Umbilical cord (tissue), 2 donors: ENCODE data around the gene RC3H2. TPM values are rescaled to one million over a fixed set of nuclear protein-coding genes. Genes with fewer than 3 reads are reported as not detected.

ENCODE experiments used
- DNase-seq: peaks from one replicate; pipeline ENCODE4 v3.0.0-alpha.2; 2015; ENCODE audit warnings: low spot score
- total RNA-seq: library from RNA; depleted of rRNA; stranded (reverse); fragments of >200 nt; gene quantifications from one replicate; pipeline ENCODE4 v1.2.3, GENCODE V29; 2014; ENCODE audit warnings: low replicate concordance; ENCODE audit not compliant: insufficient read depth

Gene RC3H2
- total RNA-seq: 44.1 TPM

GRCh38 chr9:122904823-122905710, at the start of gene RC3H2:
TSS of gene RC3H2 (minus strand) at chr9:122905359. CDS start at chr9:122897509, 7,850 bp downstream.
- DNase-seq: peak; percentile 100

- DNase-seq: no peak
Measured at GRCh38 chr9:122954253-122954691, 49.1 kb upstream of the RC3H2 start.

DNA sequence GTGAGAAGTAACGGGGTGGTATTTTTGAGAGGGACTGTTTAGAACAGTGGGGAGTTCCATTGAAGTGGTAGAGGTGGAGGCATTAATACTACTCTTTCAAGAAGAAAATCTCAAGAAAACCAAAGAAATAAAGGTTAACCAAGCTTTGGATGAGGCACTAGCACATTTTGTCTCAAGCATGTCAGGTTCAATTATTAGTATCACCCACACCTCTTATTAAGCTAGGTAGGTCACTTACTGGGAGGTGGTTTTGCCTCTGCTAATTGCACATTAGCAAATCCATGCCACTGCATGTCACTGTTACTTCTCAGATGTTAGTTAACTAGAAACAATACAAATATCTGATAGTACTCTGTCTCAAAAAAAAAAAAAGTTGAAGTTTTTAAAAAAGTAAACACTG, 45.9 kb upstream of the RC3H2 start:
- DNase-seq: no peak

GRCh38 chr9:122950263-122950662, 45.1 kb upstream of the RC3H2 start:
- DNase-seq: no peak

DNA sequence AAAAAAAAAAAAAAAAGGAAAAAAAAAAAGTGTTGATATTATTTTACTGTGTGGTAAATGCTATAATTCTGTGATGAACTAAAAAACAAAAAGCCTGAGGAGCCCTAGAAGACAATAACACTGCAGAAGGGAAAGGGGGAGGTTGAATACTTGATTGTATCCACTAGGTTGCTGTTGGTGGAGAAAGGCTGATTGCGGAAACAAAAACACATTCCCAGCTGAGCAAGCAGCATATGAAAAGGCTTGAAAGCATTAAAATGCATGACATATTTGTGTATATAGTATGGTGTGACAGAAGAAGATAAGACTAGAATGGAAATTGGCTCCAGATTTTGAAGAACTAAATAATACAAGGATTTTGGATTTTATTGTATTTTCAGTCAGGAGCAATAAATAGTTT, 44.5 kb upstream of the RC3H2 start:
- no peak for DNase-seq

GRCh38 chr9:122948313-122948712, 43.2 kb upstream of the RC3H2 start:
- no peak for DNase-seq

DNA sequence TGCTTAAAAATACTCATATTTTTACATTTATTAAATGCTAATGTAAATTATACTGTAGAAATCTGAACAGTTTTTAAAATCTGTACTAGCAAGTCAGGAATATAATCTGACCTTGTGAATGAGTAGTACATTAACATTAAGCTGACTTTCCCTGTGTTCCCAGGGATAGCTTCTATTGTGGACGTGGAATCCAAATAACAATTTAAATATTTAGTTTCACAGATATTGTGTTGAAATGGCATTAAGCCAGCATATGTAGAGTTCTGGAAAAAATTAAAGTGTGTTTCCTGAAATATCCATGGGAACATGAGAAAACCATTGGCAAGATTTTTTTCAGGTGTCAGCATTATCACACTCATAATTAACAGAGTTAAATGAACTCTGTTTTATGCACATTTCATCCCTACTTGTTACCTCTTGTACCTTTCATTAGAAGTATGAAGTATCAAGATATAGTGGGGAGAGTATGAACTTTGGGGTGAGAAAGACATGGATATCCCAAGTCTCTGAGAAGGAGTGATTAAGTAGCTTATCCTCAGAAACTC, 41.4 kb upstream of the RC3H2 start:
- DNase-seq: no peak

DNA sequence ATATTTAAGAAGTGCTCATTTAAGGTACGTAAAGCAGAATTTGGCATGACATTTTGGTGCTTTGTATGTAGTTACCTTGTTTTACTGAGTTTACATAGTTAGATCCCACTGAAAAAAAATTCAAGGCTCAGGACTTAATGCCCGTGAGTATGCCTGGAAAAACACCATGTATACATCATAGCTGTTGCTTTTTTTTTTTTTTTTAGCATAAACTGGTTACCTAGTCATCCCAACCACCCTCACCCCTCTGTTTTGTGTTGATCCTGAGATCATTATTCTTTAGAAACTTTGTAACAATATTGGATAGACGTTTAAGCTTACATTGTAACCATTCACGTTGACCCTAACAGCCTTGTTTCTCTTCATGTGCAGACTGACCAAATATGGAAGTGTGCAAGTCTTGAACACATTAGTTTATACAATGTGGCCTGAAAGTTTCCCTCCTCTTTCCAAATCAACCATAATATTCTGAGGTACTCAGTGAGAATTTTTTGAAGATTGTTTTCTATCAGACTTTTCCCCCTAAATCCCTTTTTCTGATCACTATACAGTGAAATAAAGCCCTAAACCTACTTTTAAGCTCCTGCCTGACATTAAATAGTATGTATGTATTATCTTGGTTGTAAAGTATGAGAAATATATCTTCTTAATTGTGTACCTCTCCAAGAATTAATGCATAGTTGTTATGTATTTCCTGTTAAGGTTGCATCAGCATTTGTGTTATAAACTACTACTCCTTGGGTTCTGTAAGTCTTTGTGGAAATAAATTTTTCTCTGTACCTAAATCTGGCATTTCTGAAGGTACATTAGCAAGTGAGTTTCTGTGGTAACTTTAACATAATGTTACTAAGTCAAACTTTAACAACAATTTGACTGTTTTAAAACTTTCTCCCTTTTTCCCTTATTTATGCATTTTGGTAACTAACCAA, 40.1 kb upstream of the RC3H2 start:
- DNase-seq: no peak

DNA sequence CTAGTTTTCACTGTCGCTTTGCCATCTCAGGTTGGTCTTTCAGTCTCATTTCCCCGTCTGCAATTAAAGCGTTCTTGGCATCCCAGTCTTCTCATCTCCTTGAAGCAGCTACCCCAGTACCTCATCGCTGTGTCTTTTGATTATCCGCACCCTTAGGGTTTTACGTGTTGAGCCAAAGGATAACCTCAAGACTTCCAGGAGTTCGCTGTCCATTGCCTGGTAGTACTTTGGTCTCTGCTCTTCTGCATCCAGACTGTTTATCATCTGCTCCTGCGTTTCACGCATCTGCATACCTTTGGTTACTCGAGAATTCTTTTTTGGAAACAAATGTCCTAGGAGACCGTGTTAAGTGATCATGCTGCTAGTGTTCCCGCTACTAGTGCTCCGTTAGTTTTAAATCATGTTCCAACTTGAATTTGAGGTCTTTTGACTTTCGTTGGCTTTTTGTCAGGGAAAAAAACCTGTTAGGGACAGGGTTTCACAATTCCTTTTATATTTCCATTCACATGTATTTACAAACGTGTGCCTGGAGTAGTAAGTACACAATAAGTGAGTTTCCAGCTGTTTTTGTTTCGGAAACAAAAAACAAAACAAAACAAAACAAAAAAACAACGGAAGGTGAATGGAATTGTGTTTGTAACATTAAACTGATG, 36.5 kb upstream of the RC3H2 start:
- DNase-seq: peak; percentile 38

DNA sequence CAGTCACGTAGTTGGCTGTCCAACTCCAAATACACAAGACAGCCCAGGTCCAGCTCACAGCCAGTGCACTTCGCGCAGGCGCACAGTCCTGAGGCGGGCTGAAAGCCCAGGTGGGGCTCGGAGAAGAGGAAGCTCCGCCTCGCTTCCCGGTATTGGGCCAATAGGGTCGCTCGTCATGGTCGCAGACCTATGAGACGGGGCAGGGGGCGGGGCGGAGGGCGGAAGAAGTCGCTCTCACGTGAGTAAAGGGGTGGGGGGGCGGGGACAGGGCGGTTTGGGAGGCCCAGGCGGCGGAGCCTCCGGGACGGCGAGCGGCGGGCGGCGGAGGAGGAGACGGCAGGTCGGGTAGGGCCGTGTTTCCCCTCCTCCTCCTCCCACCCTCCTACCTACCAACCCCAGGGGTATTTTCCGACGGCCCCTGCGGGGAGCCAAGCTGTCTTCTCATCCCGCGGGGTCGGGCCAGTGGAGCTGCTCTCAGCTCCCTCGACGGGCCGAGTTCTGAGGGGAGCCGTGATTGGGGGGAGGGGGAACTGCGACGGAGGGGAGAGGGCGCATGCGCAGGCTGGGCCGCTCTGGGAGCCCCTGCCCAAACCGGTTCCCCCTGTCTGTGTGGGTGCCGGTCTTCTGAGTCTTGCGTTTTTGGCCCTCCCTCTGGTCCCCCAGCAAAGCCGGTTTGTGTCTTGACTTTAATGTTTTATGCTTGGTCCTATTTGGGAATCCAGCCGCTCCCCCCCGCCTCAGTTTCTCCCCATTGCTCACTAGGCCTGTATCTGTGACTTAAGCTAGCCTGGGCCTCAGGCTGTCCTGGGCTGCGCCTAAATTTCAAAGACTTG, 35.8 kb upstream of the RC3H2 start, which contains the start of gene RABGAP1:
TSS of gene RABGAP1 (plus strand) at position 272 of the 833 bp plus-strand sequence. CDS start 16,040 bp downstream, outside the sequence.
- peak; percentile 99 for DNase-seq

GRCh38 chr9:122940454-122940748, 35.2 kb upstream of the RC3H2 start:
- DNase-seq: no peak

GRCh38 chr9:122939601-122940000, 34.4 kb upstream of the RC3H2 start:
- no peak for DNase-seq

DNA sequence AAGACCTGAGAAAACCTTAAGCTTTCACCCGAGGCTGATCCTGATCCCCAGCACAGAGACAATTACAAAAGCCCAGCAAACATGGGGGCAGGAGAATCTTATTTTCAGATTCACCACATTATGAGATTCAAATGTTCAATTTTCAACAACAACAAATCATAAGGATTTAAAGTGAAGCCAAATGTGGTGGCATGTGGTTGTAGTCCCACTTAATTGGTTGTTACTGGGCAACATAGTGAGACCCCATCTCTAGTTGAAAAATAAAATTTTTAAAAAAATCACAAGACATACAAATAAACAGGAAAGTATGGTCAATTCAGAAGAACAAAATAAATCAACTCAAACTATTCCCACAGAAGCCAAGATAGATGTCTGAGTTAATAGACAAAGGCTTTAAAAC, 31.7 kb upstream of the RC3H2 start:
- DNase-seq: no peak

DNA sequence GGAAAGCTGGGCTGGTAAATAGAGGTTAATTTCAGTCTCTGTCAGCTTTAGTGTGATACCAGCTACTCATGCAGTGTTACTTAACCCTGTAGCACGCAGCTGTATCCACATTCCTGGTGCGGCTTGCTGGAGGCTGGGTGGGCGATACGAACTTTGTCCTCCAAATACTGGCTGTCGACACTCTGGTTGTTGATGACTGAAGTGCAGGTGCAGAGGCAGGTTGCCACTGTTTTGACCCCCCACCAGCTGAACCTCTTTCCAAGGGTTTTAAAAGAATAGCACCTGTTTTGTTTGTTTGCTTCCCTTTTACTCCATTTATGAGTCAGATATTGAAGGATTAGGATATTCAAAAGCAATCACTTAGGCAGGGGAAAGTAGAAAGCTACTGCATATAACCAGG, 31.3 kb upstream of the RC3H2 start:
- no peak for DNase-seq

DNA sequence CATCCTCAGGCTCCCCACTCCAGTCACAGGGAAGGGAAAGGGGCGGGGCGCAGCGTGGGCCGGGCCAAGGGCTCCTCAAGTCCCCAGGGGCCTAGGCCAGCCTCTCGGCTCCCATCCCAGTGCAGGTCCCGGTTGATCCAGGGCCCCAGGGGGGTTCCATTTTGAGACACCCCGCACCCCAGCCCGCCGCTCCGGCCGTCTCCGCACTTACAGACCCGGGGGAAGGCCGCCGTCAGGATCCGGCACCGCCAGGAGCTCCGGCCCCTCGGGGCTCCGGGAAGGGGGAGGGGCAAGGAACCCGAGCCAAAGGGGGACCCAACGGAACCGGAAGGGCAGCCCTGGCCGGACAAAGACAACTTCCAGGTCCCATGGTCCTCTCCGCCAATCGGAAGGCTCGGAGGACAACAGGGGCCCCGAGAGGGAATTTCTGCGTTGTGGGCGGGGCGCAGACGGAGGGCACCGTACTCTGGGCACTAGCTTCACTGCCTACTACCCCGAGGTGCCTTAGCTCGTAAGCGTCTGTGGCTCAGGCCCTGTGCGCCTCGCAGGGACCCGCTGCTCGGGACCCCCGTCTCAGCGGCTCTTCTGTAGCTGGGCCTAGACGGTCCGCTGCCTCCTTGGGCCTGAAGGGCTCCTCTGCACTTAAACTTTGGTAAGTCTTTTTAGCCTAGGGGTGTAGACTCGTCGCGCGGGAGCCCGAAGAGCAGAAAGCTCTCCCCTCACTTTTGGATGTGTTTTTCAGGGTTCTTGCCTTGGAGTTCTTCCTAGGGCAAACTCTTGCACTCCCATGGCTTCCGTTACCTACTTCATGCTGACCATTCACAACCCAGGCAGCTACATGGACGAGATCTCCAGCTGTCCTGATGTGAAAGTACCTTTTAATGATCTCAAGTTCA, 26.3 kb upstream of the RC3H2 start, which contains the start of gene ZBTB26:
TSS of gene ZBTB26 (minus strand) at position 287 of the 896 bp plus-strand sequence. CDS start 11,578 bp downstream, outside the sequence.
- DNase-seq: peak; percentile 98

- no peak for DNase-seq
Measured at GRCh38 chr9:122930541-122931225, 25.5 kb upstream of the RC3H2 start.

- no peak for DNase-seq
Measured at GRCh38 chr9:122929796-122930354, 24.7 kb upstream of the RC3H2 start.

DNA sequence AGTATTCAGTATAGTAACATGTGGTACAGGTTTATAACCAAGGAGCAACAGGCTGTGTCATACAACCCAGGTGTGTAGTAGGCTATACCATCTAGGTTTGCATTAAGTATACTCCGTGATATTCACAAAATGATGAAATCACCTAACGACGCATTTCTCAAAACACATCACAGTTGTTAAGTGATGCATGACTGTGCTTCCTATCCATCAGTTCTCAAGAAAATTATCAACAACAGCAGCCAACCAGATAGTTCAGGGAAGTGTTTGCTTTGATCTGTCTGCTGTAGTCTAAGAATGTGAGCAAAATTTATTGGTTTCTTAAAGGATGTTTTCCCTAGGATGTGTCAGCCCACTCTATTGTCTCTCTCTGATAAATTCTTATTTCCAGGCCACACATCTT, 18.8 kb upstream of the RC3H2 start:
- no peak for DNase-seq
